HG03108 (cell line): Measurements from ENCODE around the gene ISOC1.

Source experiments
- ATAC-seq: cut with Tn5 transposase; IDR thresholded peaks from one replicate; pipeline ENCODE4 v1.9.1; 2021; ENCODE audit warnings: moderate library complexity; ENCODE audit not compliant: unreplicated experiment

The ISOC1 gene

GRCh38 chr5:129094087-129094923 is at the start of gene ISOC1:
Gene ISOC1, plus strand, starts transcription at chr5:129094749. Its CDS starts 18 bp downstream, at chr5:129094767.
- peak; percentile 90 for ATAC-seq

GRCh38 chr5:129046151-129046550 is 48.4 kb upstream of the ISOC1 start:
- ATAC-seq = no peak

GRCh38 chr5:129048509-129048908 is 46.0 kb upstream of the ISOC1 start:
- no peak for ATAC-seq

DNA sequence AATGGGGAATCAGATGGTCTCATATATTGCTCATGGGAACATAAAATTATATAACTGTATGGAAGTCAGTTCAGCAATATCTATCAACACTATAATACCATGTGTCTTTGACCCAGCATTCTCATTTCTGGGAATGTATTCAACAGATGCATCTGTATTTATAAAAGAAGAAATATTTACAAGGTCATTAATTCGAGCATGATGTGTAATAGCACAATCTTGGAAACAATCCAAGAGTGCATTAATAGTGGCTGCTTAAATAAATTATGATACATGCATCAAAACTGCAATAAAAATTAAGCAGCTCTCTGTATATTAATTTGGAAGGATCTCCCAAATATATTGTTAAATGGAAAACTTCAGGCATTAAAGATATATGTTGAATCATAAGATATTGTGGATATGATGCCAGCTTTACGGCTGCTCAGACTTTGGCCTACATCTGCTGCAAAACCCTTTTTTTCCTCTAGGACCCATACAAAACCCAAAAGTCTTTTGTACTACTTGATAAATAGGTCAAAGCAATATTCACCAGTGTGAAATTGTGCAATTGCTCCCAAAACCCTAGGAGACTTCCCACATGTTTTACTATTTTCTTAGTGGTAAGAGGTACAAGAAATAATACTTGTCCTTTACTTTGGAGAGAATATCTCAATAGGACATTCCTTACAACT is 45.3 kb upstream of the ISOC1 start:
- no peak for ATAC-seq

- no peak for ATAC-seq
Observed at GRCh38 chr5:129051283-129051682, 43.3 kb upstream of the ISOC1 start.

DNA sequence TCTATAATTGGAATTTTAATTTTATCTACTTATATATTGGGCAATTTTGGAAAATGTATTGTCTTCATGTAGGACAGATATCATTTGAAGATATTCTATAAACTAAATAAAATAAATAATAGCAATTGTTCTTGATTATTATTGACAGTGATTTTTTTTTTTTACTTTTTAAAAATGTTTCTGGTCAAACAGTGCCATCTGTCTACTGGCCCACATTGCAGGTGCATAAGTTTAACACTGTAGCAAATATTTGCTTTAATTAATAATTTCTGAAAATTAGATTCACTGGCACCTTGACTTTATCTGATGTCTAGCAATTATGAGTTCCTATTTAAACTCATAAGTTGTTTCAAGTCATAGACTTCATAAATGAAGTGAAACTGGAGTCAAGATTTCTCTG is 41.1 kb upstream of the ISOC1 start:
- no peak for ATAC-seq

DNA sequence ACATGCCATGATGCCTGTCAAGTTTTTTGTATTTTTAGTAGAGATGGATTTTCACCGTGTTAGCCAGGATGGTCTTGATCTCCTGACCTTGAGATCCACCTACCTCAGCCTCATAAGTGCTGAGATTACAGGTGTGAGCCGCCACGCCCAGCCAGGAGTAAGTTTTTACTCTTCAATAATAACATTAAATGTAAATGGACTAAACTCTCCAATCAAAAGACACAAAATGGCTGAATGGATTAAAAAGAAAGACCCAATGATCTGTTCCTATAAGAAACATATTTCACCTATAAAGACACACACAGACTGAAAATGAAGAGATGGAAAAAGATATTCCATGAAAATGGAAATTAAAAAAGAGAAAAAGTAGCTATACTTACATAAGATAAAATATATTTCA is 37.2 kb upstream of the ISOC1 start:
- no peak for ATAC-seq

DNA sequence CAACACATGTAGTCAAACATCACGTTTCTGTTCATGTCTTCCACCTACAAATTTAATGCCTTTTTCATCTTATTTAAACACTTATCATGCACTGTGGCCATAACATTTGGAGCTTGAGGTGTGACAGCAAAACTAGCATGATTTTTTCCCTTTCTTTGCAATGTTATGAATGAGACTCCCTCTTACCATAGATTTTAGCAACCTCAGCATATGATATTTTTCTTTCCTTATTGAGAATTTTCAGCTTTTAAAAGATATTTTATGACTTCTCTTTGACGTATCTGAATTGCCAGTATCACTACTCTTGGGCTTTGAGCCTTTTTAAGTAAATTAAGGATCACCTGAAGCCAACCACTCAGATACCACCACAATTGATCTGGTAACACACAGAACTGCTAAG is 32.7 kb upstream of the ISOC1 start:
- ATAC-seq = no peak

- no peak for ATAC-seq
Observed at GRCh38 chr5:129063483-129064113, 31.0 kb upstream of the ISOC1 start.

- ATAC-seq = no peak
Observed at GRCh38 chr5:129065721-129066120, 28.8 kb upstream of the ISOC1 start.

GRCh38 chr5:129067745-129068144 is 26.8 kb upstream of the ISOC1 start:
- ATAC-seq = no peak

DNA sequence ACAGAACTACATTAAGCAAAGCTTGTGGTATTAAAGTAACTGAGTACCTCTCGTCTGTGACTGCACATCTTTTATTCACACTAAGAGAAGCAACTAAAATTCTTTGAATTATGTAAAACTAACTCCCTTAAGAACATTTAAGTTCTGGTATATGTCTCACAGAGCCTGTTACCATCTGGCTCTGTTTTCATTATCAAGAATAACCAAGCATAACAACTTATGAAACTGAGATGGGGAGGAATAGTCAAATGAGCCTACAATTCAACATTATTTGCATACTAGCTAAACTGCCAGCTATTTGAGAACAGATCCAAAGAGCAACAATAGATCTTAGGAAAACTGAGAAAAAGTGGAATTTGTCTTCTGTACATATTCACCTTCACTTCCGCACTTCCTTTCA is 25.3 kb upstream of the ISOC1 start:
- ATAC-seq = no peak

DNA sequence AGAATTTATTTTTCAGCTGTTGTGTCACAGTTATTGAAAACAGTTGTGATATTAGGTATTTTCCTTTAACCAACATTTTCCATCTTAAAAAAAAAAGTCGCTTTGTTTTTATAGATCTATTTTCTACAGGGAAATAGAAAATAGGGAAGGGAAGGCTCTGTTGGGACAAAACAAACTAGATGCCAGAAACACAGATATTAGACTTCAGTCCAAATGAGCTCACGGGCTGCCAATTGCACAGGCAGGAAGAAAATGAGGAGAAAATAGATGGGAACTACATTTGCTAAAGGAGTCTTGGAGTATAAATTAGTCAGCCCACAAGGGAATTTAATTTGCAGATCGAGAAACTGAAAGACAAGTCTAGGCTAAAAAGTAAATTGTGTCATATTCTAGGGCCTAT is 21.4 kb upstream of the ISOC1 start:
- no peak for ATAC-seq

DNA sequence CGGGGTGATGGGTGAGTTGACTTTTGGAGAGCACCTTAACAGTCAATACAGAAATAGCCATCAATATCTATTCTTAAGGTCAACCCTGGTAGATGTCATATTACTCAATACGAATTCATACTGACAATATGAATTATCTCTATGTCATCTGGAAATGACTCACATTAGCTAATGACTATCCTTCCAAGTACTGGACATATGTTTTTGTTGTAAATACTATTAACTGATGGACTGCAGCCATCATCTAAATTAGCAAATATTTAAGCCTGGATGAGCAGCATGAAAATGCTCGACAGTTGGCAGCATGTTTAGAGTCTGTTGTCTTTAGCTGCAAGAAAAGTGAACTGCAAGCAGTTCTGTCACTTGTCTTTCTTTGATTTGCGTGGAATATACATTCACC is 19.6 kb upstream of the ISOC1 start:
- ATAC-seq = no peak

DNA sequence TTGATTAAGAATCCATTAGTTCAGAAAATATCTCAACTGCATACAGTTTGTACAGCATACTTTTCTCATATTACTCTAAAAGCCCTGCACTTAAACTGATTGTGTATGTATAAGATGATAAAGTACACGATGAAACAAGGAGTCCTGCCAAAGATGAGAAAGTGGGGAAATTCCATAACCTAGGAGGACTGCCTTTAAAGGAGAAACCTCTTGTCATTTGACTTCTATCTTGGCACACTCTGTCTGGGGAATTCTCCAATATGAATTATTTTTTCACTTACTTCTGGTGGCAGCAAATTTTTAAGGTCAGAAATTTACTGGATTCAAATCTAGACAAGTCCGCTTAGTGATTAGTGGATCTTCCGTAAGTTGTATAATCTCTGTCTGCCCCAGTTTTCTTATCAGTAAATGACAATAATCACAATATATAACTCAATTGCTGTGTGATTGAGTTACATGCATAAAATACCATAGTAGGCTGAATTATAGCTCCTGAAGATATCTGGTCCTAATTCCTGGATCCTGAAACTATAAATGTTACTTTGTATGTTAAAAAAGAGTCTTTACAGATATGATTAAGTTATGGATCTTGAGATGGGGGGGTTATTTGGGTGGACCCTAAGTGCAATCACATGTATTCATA is 17.0 kb upstream of the ISOC1 start:
- ATAC-seq = no peak

- ATAC-seq = no peak
Observed at GRCh38 chr5:129078247-129078646, 16.3 kb upstream of the ISOC1 start.

DNA sequence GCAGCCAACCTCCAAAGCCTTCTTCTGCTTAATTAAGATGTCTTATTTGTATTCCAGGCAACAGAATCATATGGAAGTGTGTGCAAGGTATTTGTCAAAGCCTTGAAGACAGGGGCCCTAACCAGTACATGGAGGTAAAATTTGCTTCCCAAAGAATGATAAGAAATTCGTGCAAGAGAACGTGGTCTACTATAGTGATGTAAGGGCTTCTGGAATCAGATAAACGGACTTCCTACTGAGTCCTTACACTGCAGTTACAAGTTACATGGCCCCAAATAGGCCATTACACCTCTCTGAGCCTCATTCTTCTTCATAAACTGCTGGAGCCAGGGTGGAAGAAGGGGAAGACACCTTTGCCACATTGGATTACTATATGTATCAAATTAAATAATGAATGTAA is 15.9 kb upstream of the ISOC1 start:
- no peak for ATAC-seq

DNA sequence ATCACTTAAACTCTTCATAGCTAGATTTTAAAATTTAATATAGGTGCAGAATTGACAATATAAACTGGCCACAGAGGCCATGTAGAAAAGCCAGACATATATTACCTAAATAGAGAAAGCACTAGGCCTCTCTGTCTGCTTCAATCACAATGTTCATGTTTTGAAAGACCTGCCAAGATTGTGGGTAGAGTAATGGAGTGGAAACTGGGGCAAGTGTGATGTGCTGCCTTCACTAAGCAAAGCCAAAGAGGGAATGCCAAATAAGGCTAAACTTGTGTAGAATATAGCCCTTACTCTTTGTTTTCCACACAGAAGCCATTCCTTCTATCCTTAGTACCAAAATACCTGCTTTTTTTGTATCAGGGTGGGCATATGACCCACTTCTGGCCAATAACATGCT is 15.1 kb upstream of the ISOC1 start:
- ATAC-seq = no peak

DNA sequence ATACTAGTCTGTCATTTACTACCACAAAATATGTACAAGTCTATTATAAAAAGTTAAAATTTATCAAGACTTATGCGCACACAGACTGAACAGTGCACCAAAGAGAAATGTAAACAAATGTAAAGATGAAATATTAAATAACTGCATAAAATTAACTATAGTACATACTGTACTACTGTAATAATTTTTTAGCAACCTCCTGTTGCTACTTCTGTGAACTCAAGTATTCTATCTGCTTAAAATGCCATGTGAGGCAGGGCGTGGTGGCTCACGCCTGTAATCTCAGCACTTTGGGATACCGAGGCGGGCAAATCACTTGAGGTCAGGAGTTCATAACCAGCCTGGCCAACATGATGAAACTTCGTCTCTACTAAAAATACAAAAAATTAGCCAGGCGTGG is 13.8 kb upstream of the ISOC1 start:
- ATAC-seq = no peak

GRCh38 chr5:129082225-129083136 is 12.1 kb upstream of the ISOC1 start:
- no peak for ATAC-seq
